HG02678 (cell line): ENCODE results near the gene S100Z.
"Not testable (repeated sequence)": the region's sequence is repeated elsewhere in the genome, so short reads cannot be mapped to it uniquely, and the experiment has no call there.

Source experiments
- ATAC-seq: cut with Tn5 transposase; IDR thresholded peaks from one replicate; pipeline ENCODE4 v1.9.1; 2021; ENCODE audit warnings: mild to moderate bottlenecking, moderate library complexity; ENCODE audit not compliant: unreplicated experiment

The S100Z gene

GRCh38 chr5:76822105-76822731 is 27.6 kb upstream of the S100Z start:
- not testable (repeated sequence) for ATAC-seq

- not testable (repeated sequence) for ATAC-seq
Observed at GRCh38 chr5:76826416-76826815, 23.4 kb upstream of the S100Z start.

- ATAC-seq: no peak
Observed at GRCh38 chr5:76831110-76831452, 18.7 kb upstream of the S100Z start.

- ATAC-seq: no peak
Observed at GRCh38 chr5:76836181-76836580, 13.6 kb upstream of the S100Z start.

GRCh38 chr5:76836585-76836984 is 13.2 kb upstream of the S100Z start:
- no peak for ATAC-seq

GRCh38 chr5:76838481-76839261 is 11.1 kb upstream of the S100Z start:
- ATAC-seq: no peak

GRCh38 chr5:76841361-76841760 is 8.5 kb upstream of the S100Z start:
- no peak for ATAC-seq

GRCh38 chr5:76845890-76846289 is 3.9 kb upstream of the S100Z start:
- ATAC-seq: no peak

- ATAC-seq: no peak
Observed at GRCh38 chr5:76850543-76851145, 830 bp downstream of the S100Z start.

GRCh38 chr5:76851728-76852369 is 2.0 kb downstream of the S100Z start:
- no peak for ATAC-seq

GRCh38 chr5:76852772-76853171 is 3.0 kb downstream of the S100Z start:
- ATAC-seq: no peak

- ATAC-seq: not testable (repeated sequence)
Observed at GRCh38 chr5:76853741-76854140, 3.9 kb downstream of the S100Z start.

- ATAC-seq: no peak
Observed at GRCh38 chr5:76854644-76855043, 4.8 kb downstream of the S100Z start.

GRCh38 chr5:76855501-76855900 is 5.7 kb downstream of the S100Z start:
- ATAC-seq: not testable (repeated sequence)

- peak; percentile 57 for ATAC-seq
Observed at GRCh38 chr5:76855961-76856360, 6.1 kb downstream of the S100Z start.

- not testable (repeated sequence) for ATAC-seq
Observed at GRCh38 chr5:76856800-76857199, 7.0 kb downstream of the S100Z start.

GRCh38 chr5:76859591-76860247 is 9.9 kb downstream of the S100Z start:
- no peak for ATAC-seq

- ATAC-seq: no peak
Observed at GRCh38 chr5:76861612-76862011, 11.8 kb downstream of the S100Z start.

- ATAC-seq: no peak
Observed at GRCh38 chr5:76863001-76863400, 13.2 kb downstream of the S100Z start.

- ATAC-seq: no peak
Observed at GRCh38 chr5:76866503-76866902, 16.7 kb downstream of the S100Z start.

- ATAC-seq: no peak
Observed at GRCh38 chr5:76867038-76867437, 17.2 kb downstream of the S100Z start.
